Sigmoid colon (tissue), 4 donors: ENCODE measurements around the gene B4GALNT1.

Source experiments
- EP300 ChIP-seq, 4 donors: sonication (generic); formaldehyde crosslinking; IDR thresholded peaks; one replicate each; pipeline ENCODE4 v1.6.1; 2017; ENCODE audit warnings: antibody characterized with exemption in 4 of 4
- POLR2A ChIP-seq, 2 donors: fragments of 450-650 bp; IDR thresholded peaks; one replicate each; pipeline ENCODE4 v1.6.1; 2016; ENCODE audit warnings: antibody characterized with exemption in 2 of 2, mild to moderate bottlenecking in 2 of 2, moderate library complexity in 2 of 2
- POLR2AphosphoS5 ChIP-seq, 4 donors: sonication (generic); formaldehyde crosslinking; IDR thresholded peaks; one replicate each; pipeline ENCODE4 v1.6.1; 2017; ENCODE audit warnings: antibody characterized with exemption in 4 of 4
- TF ChIP-seq, protein P1 (sequence below), 4 experiments: fragments of 450-650 bp in 3 of 4; fragments of 200-600 bp in 1 of 4; IDR thresholded peaks; one replicate each; pipeline ENCODE4 v1.5.1; 2016 to 2019; ENCODE audit warnings: antibody characterized with exemption in 4 of 4, mild to moderate bottlenecking in 3 of 4, moderate library complexity in 2 of 4

DNA sequence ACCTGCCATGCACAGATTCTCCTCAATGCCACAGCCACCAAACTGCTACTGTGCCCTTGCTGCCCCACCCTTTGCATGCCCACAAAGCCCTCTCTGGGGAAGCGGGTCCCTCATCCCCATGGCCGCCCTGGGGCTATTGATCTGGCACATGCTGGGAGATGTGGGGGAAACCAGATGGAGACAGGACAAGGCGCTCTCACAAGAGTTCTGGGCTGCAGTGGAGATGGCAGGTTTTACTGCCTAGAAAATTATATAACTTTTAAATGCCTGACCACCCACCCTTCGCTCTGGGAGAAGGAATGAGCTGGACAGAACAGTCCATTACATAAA lies 52.6 kb downstream of the B4GALNT1 start:
- TF ChIP-seq, protein P1, sequence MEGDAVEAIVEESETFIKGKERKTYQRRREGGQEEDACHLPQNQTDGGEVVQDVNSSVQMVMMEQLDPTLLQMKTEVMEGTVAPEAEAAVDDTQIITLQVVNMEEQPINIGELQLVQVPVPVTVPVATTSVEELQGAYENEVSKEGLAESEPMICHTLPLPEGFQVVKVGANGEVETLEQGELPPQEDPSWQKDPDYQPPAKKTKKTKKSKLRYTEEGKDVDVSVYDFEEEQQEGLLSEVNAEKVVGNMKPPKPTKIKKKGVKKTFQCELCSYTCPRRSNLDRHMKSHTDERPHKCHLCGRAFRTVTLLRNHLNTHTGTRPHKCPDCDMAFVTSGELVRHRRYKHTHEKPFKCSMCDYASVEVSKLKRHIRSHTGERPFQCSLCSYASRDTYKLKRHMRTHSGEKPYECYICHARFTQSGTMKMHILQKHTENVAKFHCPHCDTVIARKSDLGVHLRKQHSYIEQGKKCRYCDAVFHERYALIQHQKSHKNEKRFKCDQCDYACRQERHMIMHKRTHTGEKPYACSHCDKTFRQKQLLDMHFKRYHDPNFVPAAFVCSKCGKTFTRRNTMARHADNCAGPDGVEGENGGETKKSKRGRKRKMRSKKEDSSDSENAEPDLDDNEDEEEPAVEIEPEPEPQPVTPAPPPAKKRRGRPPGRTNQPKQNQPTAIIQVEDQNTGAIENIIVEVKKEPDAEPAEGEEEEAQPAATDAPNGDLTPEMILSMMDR (IDR thresholded peaks at IDR 0.05) = no peak
- TF ChIP-seq EP300 (IDR thresholded peaks at IDR 0.05) (no peak), POLR2A (IDR thresholded peaks at IDR 0.05) (no peak), POLR2AphosphoS5 (IDR thresholded peaks at IDR 0.05) (no peak)
